ENCODE results near the gene ACVR1B.

ACVR1B gene

GRCh38 chr12:52032446-52032803, 80.9 kb downstream of the ACVR1B start:
- TF ChIP-seq, protein P1, sequence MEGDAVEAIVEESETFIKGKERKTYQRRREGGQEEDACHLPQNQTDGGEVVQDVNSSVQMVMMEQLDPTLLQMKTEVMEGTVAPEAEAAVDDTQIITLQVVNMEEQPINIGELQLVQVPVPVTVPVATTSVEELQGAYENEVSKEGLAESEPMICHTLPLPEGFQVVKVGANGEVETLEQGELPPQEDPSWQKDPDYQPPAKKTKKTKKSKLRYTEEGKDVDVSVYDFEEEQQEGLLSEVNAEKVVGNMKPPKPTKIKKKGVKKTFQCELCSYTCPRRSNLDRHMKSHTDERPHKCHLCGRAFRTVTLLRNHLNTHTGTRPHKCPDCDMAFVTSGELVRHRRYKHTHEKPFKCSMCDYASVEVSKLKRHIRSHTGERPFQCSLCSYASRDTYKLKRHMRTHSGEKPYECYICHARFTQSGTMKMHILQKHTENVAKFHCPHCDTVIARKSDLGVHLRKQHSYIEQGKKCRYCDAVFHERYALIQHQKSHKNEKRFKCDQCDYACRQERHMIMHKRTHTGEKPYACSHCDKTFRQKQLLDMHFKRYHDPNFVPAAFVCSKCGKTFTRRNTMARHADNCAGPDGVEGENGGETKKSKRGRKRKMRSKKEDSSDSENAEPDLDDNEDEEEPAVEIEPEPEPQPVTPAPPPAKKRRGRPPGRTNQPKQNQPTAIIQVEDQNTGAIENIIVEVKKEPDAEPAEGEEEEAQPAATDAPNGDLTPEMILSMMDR (IDR thresholded peaks at IDR 0.05; ENCODE audit: insufficient read depth, low read depth, low read length, missing control alignments) = no peak
- no peak overlapping the region for H3K4me3 ChIP-seq (ENCODE audit: low read depth, low read length)
- no peak for DNase-seq (ENCODE audit: low read depth)

- peak; percentile 93 for DNase-seq (ENCODE audit: low read depth)
- peak overlapping the region; percentile 57 for H3K4me3 ChIP-seq (ENCODE audit: low read depth, low read length)
- TF ChIP-seq, protein P1 (IDR thresholded peaks at IDR 0.05; ENCODE audit: insufficient read depth, low read depth, low read length, missing control alignments) = no peak
Measured at GRCh38 chr12:52032804-52033445, 81.4 kb downstream of the ACVR1B start.

DNA sequence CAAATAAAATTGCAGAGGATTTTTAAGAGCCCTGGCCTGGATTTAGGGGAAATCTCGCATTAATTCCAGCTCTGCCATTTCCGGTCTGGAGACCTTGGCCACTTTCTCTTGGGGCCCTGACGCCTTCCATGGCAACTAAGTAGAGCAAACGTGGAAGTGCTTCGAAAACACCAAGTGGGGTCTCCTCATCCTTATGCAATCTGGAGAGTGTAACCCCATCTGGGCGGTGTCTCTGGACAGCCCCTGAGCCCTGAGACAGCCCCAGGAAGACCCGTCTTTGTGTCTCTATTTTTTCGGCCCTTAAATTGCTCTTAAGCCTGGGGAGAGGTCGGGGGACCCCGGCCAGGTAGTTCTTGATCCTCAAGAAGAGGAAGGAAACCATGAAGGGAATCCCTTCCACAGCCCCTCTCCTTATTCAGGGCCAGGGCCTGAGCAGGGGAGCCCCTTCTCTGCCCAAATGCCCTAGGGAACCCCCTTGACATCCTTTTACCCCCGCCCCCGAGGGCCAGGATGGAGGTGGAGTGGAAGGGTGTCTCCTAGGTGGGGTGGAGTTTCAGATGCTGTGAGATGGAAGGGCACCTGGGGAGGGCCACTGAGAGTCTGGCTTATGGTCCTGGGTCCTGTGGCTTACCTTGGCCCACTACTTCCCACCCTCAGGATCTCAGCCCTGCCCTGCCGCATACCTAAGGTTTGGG, 82.1 kb downstream of the ACVR1B start:
- no peak for DNase-seq (ENCODE audit: low read depth)
- H3K4me3 ChIP-seq (ENCODE audit: low read depth, low read length) = peak overlapping the region; percentile 57
- TF ChIP-seq, protein P1 (IDR thresholded peaks at IDR 0.05; ENCODE audit: insufficient read depth, low read depth, low read length, missing control alignments) = no peak

- TF ChIP-seq, protein P1 (IDR thresholded peaks at IDR 0.05; ENCODE audit: insufficient read depth, low read depth, low read length, missing control alignments) = no peak
- no peak for DNase-seq (ENCODE audit: low read depth)
- no peak overlapping the region for H3K4me3 ChIP-seq (ENCODE audit: low read depth, low read length)
Measured at GRCh38 chr12:52035190-52035589, 83.7 kb downstream of the ACVR1B start.

- TF ChIP-seq, protein P1 (IDR thresholded peaks at IDR 0.05; ENCODE audit: insufficient read depth, low read depth, low read length, missing control alignments) = no peak
- no peak overlapping the region for H3K4me3 ChIP-seq (ENCODE audit: low read depth, low read length)
- DNase-seq (ENCODE audit: low read depth) = no peak
Measured at GRCh38 chr12:52035926-52036325, 84.4 kb downstream of the ACVR1B start.

GRCh38 chr12:52036587-52037171, 85.2 kb downstream of the ACVR1B start:
- DNase-seq (ENCODE audit: low read depth) = peak; percentile 69
- H3K4me3 ChIP-seq (ENCODE audit: low read depth, low read length) = peak overlapping the region; percentile 63
- TF ChIP-seq, protein P1 (IDR thresholded peaks at IDR 0.05; ENCODE audit: insufficient read depth, low read depth, low read length, missing control alignments) = no peak
